ENCODE results near the gene NTRK3.

The NTRK3 gene

DNA sequence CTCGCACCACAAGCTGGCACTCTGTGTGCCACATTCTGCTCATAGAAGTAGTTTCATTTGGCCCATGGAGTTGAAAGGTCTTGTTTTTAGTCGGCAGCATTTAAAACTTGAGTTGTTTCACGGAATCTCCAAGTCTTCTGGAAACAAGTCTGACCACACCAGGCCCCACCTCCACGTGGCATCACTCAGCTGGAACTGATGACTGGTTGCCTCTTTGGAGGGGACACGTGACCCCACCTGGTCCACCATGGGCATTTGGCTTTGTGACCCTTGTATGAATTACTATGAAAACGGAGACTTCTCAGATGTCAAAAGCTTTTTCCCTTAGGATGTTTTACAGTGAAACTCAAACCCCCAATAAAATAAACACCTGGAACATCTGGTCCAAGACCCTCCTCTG, 74.9 kb downstream of the NTRK3 start:
- TF ChIP-seq, protein P1, sequence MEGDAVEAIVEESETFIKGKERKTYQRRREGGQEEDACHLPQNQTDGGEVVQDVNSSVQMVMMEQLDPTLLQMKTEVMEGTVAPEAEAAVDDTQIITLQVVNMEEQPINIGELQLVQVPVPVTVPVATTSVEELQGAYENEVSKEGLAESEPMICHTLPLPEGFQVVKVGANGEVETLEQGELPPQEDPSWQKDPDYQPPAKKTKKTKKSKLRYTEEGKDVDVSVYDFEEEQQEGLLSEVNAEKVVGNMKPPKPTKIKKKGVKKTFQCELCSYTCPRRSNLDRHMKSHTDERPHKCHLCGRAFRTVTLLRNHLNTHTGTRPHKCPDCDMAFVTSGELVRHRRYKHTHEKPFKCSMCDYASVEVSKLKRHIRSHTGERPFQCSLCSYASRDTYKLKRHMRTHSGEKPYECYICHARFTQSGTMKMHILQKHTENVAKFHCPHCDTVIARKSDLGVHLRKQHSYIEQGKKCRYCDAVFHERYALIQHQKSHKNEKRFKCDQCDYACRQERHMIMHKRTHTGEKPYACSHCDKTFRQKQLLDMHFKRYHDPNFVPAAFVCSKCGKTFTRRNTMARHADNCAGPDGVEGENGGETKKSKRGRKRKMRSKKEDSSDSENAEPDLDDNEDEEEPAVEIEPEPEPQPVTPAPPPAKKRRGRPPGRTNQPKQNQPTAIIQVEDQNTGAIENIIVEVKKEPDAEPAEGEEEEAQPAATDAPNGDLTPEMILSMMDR (IDR thresholded peaks at IDR 0.05; ENCODE audit: low read depth, low read length, missing control alignments) = no peak
- H3K4me3 ChIP-seq (ENCODE audit: low read depth, low read length) = no peak overlapping the region
- in situ Hi-C loops (cut with HindIII; ENCODE audit: low sequenced_read_pairs) = no loop called here
- no peak for DNase-seq (ENCODE audit: low read depth)

DNA sequence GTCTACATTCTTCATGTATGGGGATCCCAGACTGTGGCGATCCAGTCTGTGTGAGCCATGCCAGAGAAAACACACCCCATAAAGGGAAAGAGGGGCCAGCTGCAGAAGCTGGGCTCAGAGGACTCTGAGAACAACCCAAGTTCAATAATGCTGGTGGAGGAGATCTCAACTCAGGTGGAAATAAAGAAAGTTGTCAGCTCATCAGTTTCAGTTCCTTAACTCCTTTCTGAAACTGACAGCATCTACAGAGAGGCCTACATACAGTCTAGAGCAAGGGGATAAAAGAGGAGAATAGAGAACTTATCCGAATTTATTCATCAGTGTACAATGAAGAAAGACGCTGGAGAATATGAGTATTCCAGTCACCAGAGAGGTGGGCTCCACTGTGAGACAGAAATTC, 77.0 kb downstream of the NTRK3 start:
- no peak for DNase-seq (ENCODE audit: low read depth)
- H3K4me3 ChIP-seq (ENCODE audit: low read depth, low read length) = no peak overlapping the region
- TF ChIP-seq, protein P1 (IDR thresholded peaks at IDR 0.05; ENCODE audit: low read depth, low read length, missing control alignments) = no peak
- in situ Hi-C loops (cut with HindIII; ENCODE audit: low sequenced_read_pairs) = no loop called here

DNA sequence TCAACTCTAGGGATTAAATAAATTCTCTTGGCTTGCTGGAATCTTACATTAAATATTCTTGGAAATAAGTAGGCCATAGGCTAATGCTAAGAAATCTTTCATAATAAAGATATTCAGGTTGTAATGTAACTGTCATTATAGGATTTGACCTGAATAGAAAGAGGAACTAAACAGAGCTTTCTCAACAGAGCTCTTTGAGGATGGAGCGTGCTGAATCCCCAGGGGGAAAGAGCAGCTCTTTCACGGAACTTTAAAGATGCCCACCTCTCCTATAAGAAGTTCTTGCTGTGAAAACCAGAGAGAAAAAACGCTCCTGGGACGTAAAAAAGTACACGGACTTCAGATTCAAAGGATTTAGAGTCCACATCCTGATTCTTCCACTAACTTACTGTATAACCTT, 77.9 kb downstream of the NTRK3 start:
- no peak for DNase-seq (ENCODE audit: low read depth)
- H3K4me3 ChIP-seq (ENCODE audit: low read depth, low read length) = no peak overlapping the region
- TF ChIP-seq, protein P1 (IDR thresholded peaks at IDR 0.05; ENCODE audit: low read depth, low read length, missing control alignments) = no peak
- in situ Hi-C loops (cut with HindIII; ENCODE audit: low sequenced_read_pairs) = no loop called here

DNA sequence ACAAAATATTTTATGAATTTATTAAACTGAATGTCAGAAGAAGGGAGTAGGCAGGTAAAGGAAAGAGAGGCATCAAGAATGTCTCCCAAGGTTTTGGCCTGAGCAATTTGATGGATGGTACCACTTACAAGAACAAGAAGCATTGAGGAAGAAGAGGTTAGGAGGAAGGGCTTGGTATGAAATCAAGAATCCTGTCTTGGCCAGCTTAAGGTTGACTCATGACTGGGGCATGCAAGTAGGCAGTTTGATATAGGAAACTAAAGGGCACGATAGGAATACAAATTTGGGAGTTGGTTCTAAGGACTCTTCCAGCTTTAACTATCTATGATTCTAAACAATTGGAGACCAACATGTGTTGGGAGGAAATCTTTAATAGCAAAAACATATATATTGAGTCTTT, 79.1 kb downstream of the NTRK3 start:
- DNase-seq (ENCODE audit: low read depth) = no peak
- TF ChIP-seq, protein P1 (IDR thresholded peaks at IDR 0.05; ENCODE audit: low read depth, low read length, missing control alignments) = no peak
- in situ Hi-C loops (cut with HindIII; ENCODE audit: low sequenced_read_pairs) = no loop called here
- H3K4me3 ChIP-seq (ENCODE audit: low read depth, low read length) = no peak overlapping the region

DNA sequence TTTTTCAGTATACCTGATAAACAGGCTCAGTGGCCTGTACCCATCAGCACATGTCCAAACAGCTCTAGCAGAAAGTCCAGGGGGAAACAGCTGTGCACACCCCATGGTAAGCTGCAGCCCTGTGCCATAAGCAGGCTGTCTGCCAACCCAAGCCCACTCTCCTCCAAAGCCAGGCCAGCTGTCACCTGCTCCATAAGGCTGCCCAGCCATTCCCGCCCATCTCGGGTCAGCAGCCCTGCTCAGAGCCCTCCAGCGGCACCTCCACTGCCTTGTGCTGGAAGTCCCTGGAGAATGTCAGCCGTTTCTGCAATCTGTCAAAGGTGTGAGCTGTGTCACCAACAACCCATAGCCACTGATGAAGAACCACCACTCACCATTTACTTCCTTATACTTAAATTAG, 82.0 kb downstream of the NTRK3 start:
- TF ChIP-seq, protein P1 (IDR thresholded peaks at IDR 0.05; ENCODE audit: low read depth, low read length, missing control alignments) = no peak
- in situ Hi-C loops (cut with HindIII; ENCODE audit: low sequenced_read_pairs) = no loop called here
- no peak overlapping the region for H3K4me3 ChIP-seq (ENCODE audit: low read depth, low read length)
- no peak for DNase-seq (ENCODE audit: low read depth)

DNA sequence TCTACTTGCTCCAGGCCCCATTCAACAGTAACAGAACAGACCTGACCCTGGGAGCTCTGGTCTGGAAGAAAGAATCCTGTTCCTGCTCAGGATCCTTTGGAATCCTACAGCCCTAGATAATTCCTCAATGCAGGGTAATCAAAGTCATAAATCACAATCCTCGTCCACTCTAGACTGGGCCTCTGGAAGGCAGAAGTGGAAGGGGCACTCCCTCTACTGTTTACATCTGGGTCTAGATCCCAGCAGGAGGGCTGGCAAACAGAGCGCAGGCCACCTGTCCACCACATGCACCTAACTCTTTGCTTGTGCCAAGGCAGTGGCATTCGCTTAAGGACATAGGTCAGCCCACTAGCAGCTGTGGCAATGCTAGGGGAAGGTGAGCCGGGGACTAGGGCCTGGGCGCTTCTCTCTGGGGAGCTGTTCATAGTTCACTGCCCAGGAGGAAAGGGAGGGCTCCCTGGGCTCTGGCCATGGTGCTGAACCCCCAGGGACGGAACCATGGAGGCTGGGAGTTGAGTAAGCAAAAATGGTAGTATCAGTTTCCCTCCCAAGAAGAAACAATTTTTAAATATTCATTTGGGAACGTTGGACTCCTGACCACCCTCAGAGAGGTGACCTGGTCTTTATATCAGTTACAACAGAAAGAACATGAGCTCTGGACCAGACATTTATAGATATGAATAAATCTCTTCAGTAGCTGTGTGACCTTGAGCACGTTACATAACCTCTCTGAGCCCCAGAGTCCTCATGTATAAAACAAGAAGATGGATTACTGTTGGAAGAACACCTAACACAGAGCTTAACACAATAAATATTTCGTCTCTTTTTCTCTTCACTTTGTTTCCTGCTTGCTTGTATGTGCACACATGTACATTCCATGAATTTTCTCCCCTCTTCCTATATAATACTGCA, 90.2 kb downstream of the NTRK3 start:
- in situ Hi-C loops (cut with HindIII; ENCODE audit: low sequenced_read_pairs) = no loop called here
- TF ChIP-seq, protein P1 (IDR thresholded peaks at IDR 0.05; ENCODE audit: low read depth, low read length, missing control alignments) = no peak
- DNase-seq (ENCODE audit: low read depth) = no peak

More for the DNA sequence above, 90.2 kb downstream of the NTRK3 start:
- no peak overlapping the region for H3K4me3 ChIP-seq (ENCODE audit: low read depth, low read length)
